MG63 (cell line): ENCODE results near the gene NDRG3. TPM values are rescaled to one million over a fixed set of nuclear protein-coding genes. Genes with fewer than 3 reads are reported as not detected.
"Not testable (repeated sequence)": the region's sequence is repeated elsewhere in the genome, so short reads cannot be mapped to it uniquely, and the experiment has no call there.

ENCODE experiments used
- DNase-seq: peaks from one replicate; pipeline ENCODE4 v3.0.0-alpha.2; 2020
- H3K27me3 ChIP-seq: fragments of 250-450 bp; sonication (Bioruptor Pico); 2 replicates; pipeline ENCODE4 v1.5.1; 2020; ENCODE audit warnings: mild to moderate bottlenecking, moderate library complexity
- H3K36me3 ChIP-seq: fragments of 250-450 bp; sonication (Bioruptor Pico); 2 replicates; pipeline ENCODE4 v1.5.1; 2020; ENCODE audit warnings: mild to moderate bottlenecking, moderate library complexity
- H3K4me3 ChIP-seq: fragments of 250-450 bp; sonication (Bioruptor Pico); 2 replicates; pipeline ENCODE4 v1.5.1; 2020; ENCODE audit warnings: mild to moderate bottlenecking, moderate library complexity
- H3K9me3 ChIP-seq: fragments of 250-450 bp; sonication (Bioruptor Pico); 2 replicates; pipeline ENCODE4 v1.5.1; 2020; ENCODE audit warnings: mild to moderate bottlenecking, moderate library complexity
- total RNA-seq: library from RNA; depleted of rRNA; stranded (reverse); fragments of >200 nt; shearing (Covaris generic); gene quantifications from 2 replicates; pipeline ENCODE4 v1.2.3, GENCODE V29; 2014; ENCODE audit warnings: low replicate concordance

NDRG3 gene
- total RNA-seq, 1 experiment from 2014 or later = 59.5 TPM

GRCh38 chr20:36736451-36737182 is 9.3 kb downstream of the NDRG3 start:
- Histone ChIP-seq H3K36me3 (no peaks in the 10 kb centered on the region), H3K9me3 (no peaks in the 10 kb centered on the region), H3K27me3 (no peaks in the 10 kb centered on the region), H3K4me3 (no peak overlapping the region)
- DNase-seq = no peak

DNA sequence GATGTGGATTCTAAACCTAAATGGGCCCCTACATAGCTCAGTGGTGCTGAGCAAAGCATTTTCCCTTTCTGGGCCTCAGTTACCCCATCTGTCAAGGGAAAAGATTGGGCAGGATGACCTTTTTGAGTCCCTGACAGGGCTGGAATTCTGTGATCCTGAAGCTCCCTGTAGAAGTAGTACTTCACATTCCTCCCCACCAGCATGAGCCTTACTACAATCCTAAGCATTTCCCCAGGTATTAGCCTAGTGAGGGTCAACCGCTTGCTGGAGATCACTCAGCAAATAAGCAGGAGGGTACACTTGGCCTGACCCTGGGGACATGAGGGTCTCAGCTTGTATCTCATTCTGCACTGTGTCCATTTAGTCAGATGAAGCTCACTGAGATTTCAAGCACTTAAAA is 13.4 kb downstream of the NDRG3 start:
- Histone ChIP-seq H3K27me3 (no peaks in the 10 kb centered on the region), H3K36me3 (no peaks in the 10 kb centered on the region), H3K4me3 (no peak overlapping the region), H3K9me3 (no peaks in the 10 kb centered on the region)
- no peak for DNase-seq

- DNase-seq = no peak
- Histone ChIP-seq H3K36me3 (no peaks in the 10 kb centered on the region), H3K27me3 (no peaks in the 10 kb centered on the region), H3K4me3 (no peak overlapping the region), H3K9me3 (no peaks in the 10 kb centered on the region)
Observed at GRCh38 chr20:36728986-36729385, 16.9 kb downstream of the NDRG3 start.

DNA sequence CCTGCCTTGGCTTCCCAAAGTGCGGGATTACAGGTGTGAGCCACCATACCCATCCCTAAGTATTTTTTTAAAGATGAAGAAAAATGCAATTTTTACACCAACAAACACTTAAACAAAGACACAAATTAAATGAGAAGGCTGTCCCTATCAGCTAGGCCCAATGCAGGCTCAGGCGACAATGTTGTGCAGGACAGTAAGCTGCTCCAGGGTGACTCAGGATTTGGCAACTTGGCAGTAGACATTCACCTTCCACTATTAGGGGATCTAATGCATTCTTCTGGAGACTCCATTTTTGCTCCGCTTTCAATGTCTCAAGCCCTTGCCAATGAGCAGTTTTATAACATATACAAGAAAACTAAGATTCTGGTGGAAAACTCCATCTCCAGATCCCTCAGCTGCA is 19.7 kb downstream of the NDRG3 start:
- Histone ChIP-seq H3K36me3 (no peaks in the 10 kb centered on the region; the same call in none of the 2 replicates), H3K4me3 (no peak overlapping the region), H3K9me3 (no peaks in the 10 kb centered on the region), H3K27me3 (no peaks in the 10 kb centered on the region)
- peak; percentile 46 for DNase-seq

GRCh38 chr20:36720510-36720909 is 25.4 kb downstream of the NDRG3 start:
- Histone ChIP-seq H3K27me3 (no peaks in the 10 kb centered on the region), H3K4me3 (no peak overlapping the region), H3K36me3 (no peaks in the 10 kb centered on the region; the same call in none of the 2 replicates), H3K9me3 (no peaks in the 10 kb centered on the region)
- DNase-seq = no peak

DNA sequence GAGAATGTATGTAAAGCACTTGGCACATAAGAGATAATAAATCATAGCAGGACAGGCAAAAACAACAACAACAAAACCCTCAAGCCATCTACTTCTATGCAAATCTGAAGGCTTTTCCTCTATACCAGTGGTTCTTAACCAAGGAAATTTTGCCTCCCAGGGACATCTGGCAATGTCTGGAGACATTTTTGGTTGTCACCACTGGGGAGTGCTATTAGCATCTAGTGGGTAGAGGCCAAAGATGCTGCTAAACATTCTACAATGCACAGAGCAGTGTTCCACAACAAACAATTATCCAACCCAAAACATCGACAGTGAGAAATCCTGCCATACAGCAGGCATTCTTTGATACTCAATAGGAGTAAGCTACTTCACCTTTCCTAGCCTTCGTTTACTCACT is 28.2 kb downstream of the NDRG3 start:
- Histone ChIP-seq H3K27me3 (no peaks in the 10 kb centered on the region), H3K9me3 (no peaks in the 10 kb centered on the region), H3K4me3 (no peak overlapping the region), H3K36me3 (no peaks in the 10 kb centered on the region; the same call in none of the 2 replicates)
- no peak for DNase-seq

DNA sequence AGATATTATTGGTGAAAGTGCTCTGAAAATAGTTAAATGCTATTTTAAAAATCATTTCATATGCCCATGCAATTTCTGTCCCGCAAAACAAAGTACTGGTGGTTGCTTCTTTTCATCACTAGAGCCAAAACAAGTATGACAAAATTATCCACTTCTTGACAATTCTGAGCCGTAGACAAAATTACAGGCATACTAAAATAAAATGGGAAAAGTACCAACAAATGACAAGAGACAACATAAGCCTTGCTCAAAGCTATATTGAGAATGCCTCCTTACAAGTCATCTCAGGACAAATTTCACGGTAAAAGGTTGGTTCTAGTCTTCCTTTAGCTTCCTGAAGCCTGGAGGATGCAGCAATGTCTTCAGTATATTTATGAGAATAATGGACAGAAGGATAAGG is 28.9 kb downstream of the NDRG3 start:
- no peaks in the 10 kb centered on the region; the same call in none of the 2 replicates for H3K36me3 ChIP-seq
- H3K4me3 ChIP-seq = no peak overlapping the region
- no peak for DNase-seq
- H3K27me3 ChIP-seq = no peaks in the 10 kb centered on the region
- H3K9me3 ChIP-seq = no peaks in the 10 kb centered on the region

DNA sequence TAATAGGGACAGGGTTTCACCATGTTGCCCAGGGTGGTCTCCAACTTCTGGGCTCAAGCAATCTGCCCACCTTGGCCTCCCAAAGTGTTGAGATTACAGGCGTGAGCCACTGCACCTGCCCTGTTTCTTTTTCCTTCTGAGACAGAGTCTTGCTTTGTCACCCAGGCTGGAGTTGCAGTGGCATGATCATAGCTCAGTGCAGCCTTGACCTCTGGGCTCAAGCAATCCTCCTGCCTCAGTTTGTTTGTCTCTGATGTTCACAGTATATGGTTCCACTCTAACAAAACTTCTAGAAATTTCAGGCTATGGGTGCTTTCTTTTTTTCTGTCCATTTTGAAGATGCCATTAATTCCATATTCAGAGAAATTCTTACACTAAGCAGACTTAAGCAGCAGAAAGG is 33.1 kb downstream of the NDRG3 start:
- Histone ChIP-seq H3K27me3 (no peaks in the 10 kb centered on the region), H3K36me3 (no peaks in the 10 kb centered on the region; the same call in 1 of the 2 replicates), H3K4me3 (no peak overlapping the region), H3K9me3 (no peaks in the 10 kb centered on the region)
- DNase-seq = no peak

DNA sequence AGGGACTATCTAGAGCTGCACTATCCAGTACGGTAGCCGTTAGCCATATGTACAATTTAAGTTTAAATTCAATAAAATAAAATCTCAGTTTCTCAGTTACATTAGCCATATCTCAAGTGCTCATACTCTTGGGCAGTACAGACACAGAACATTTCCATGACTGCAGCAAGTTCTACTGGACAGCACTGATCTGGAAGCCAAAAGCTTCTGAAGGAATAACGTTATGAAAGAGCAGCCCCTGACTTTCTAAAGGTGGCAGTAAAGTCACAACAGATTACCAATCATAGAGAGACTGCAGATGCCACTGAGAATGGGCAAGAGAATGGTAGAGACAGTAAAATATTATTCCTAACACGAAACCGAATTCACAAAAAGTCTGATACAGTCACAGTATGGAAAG is 36.8 kb downstream of the NDRG3 start:
- Histone ChIP-seq H3K36me3 (no peaks in the 10 kb centered on the region; the same call in 1 of the 2 replicates), H3K9me3 (no peaks in the 10 kb centered on the region), H3K4me3 (no peak overlapping the region), H3K27me3 (no peaks in the 10 kb centered on the region)
- no peak for DNase-seq

- Histone ChIP-seq H3K4me3 (no peak overlapping the region), H3K27me3 (no peaks in the 10 kb centered on the region), H3K36me3 (no peaks in the 10 kb centered on the region; the same call in 1 of the 2 replicates), H3K9me3 (no peaks in the 10 kb centered on the region)
- no peak for DNase-seq
Observed at GRCh38 chr20:36703530-36703929, 42.4 kb downstream of the NDRG3 start.

- H3K9me3 ChIP-seq = no peaks in the 10 kb centered on the region
Observed at GRCh38 chr20:36700438-36700837, 45.5 kb downstream of the NDRG3 start.

DNA sequence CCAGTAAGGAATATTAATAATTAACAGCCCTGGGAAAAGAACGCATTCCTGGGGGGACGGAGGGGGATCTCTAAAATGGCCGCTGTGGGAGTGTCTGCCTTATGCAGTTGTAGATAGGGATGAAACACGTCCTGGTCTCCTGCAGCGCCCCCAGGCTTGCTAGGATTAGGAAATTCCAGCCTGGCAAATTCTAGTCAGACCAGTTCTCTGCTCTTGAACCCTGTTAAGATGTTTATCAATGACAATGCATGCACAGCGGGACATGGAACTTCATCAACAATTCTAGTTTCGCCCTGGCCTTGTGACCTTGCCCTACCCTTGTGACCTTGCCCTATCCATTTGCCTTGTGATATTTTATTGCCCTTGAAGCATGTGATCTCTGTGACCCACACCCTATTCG is 50.4 kb downstream of the NDRG3 start:
- not testable (repeated sequence) for H3K4me3 ChIP-seq, H3K9me3 ChIP-seq, H3K36me3 ChIP-seq, DNase-seq, H3K27me3 ChIP-seq

More at GRCh38 chr20:36700438-36700837, 45.5 kb downstream of the NDRG3 start:
- H3K4me3 ChIP-seq = no peak overlapping the region
- H3K36me3 ChIP-seq = no peaks in the 10 kb centered on the region
- H3K27me3 ChIP-seq = no peaks in the 10 kb centered on the region
- DNase-seq = no peak

- Histone ChIP-seq H3K27me3 (no peaks in the 10 kb centered on the region), H3K9me3 (no peaks in the 10 kb centered on the region), H3K36me3 (peaks cover 9% of the 10 kb centered on the region), H3K4me3 (no peak overlapping the region)
- DNase-seq = no peak
Observed at GRCh38 chr20:36688630-36689029, 57.3 kb downstream of the NDRG3 start.

- H3K9me3 ChIP-seq = no peaks in the 10 kb centered on the region
- no peaks in the 10 kb centered on the region for H3K27me3 ChIP-seq
- peaks cover 9% of the 10 kb centered on the region for H3K36me3 ChIP-seq
- no peak for DNase-seq
- no peak overlapping the region for H3K4me3 ChIP-seq
Observed at GRCh38 chr20:36687850-36688249, 58.0 kb downstream of the NDRG3 start.

DNA sequence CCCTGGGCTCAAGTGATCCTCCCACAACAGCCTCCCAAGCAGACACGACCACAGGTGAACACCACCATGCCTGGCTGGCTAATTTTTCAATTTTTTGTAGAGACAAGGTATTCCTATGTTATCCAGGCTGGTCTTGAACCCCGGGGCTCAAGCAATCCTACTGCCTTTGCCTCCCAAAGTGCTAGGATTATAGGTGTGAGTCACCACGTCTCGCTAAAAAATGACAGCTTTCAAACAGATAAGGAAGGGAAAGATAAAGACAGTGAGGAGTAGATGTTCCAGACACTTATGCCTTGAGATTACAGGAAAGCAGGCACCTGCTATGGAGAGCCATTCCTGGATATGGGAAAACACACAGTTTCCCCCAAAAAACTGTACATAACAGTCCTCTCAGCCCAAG is 58.9 kb downstream of the NDRG3 start:
- Histone ChIP-seq H3K36me3 (peaks cover 12% of the 10 kb centered on the region), H3K4me3 (no peak overlapping the region), H3K9me3 (no peaks in the 10 kb centered on the region), H3K27me3 (no peaks in the 10 kb centered on the region)
- no peak for DNase-seq

- H3K27me3 ChIP-seq = no peaks in the 10 kb centered on the region
- DNase-seq = no peak
- H3K36me3 ChIP-seq = peaks cover 12% of the 10 kb centered on the region
- no peak overlapping the region for H3K4me3 ChIP-seq
- no peaks in the 10 kb centered on the region for H3K9me3 ChIP-seq
Observed at GRCh38 chr20:36686504-36686903, 59.4 kb downstream of the NDRG3 start.

DNA sequence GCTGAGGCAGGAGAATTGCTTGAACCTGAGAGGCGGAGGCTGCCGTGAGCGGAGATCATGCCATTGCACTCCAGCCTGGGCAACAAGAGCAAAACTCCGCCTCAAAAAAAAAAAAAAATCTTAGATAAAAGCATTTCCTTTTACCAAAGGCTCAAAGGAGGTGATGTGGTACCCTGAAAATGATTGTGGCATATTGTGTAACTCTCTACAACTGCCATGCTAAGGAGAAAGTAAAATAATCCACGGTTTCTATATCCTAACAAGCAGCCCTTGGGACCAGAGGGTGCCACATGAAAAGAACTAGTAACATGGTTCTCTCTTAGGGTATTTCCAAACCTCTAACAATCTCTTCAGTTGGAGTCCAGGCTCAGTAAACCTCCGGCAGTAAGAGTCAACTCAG is 61.1 kb downstream of the NDRG3 start:
- no peak overlapping the region for H3K4me3 ChIP-seq
- peaks cover 21% of the 10 kb centered on the region for H3K36me3 ChIP-seq
- H3K27me3 ChIP-seq = no peaks in the 10 kb centered on the region
- no peak for DNase-seq
- no peaks in the 10 kb centered on the region for H3K9me3 ChIP-seq

GRCh38 chr20:36682311-36682710 is 63.6 kb downstream of the NDRG3 start:
- peaks cover 30% of the 10 kb centered on the region for H3K36me3 ChIP-seq
- no peak for DNase-seq
- no peaks in the 10 kb centered on the region for H3K27me3 ChIP-seq
- no peak overlapping the region for H3K4me3 ChIP-seq
- no peaks in the 10 kb centered on the region for H3K9me3 ChIP-seq
